GM21529 (cell line): Measurements from ENCODE around the gene POGK.

Experiments used
- ATAC-seq: cut with Tn5 transposase; IDR thresholded peaks from one replicate; pipeline ENCODE4 v1.9.1; 2021; ENCODE audit not compliant: unreplicated experiment

Gene POGK

DNA sequence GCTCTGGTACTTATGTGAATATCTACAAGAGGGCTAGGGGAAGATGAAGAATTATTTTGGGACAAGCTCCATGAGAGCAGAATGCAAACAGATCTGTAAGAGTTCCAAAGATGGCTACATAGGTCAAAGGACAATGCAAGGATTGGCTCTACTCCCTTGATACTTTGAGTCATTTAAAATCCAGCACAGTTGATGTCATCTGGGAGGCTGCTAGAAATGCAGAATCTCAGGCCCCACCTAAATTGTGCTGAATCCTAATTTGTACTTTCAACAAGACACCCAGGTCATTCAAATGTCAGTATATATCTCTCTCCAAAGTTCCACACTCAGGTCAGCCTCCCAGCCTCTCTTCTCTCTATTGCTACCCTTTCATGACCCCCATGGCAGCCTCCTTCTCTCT, 60.5 kb downstream of the POGK start:
- no peak for ATAC-seq

DNA sequence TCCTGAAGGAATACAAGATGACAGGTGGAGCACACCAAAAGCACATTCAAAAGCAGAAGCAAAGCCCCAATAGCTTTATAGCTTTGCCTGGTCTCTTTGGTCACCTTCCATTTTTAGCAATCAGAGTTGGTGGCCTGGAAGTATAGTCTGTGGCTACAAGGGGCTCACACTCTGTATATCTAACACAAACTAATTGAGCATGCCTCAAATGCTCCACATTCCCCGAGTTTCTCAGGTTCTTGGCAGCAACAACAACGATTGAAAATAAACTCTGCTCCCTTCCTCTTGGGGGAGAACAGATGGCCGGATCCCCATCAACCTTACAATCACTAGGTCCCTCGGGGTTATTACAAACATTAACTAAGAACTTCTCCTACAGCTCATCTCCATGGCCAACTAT, 61.7 kb downstream of the POGK start:
- no peak for ATAC-seq

DNA sequence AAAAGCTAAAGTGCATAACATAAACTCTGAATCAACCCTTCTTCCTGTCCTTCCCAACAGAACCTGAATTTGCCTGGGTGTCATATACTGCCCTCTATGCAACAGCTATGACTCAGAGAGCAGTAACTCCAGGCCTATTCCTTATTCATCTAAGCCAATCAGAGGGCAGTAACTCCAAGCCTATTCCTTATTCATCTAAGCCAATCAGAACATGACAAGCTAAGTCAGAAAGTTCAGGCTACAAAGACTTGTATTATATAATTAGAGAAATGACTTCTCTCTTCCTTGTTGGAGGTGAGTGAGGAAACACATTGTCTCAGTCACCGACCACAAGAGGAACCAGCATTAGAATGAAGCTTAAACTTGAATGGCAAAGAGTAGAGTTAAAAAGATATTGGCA, 63.0 kb downstream of the POGK start:
- no peak for ATAC-seq

DNA sequence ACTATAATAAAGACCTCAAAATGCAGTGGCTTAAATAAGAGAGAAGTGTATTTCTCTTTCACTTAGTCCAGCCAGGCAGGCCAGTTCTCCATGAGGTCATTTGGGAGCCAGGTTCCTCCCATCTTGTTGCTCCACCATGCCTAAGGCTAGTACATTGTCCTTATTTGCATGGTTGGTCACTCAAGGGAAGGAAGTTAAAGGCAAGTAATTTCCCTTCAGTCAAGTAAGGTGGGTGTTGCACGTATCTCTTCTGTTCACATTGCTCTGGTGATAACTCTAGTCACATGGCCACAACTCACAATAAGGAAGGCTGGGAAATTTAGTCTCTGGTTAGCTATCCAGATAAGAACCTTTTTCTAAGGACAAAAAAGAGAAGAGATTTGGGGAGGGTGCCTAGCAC, 64.0 kb downstream of the POGK start:
- no peak for ATAC-seq

DNA sequence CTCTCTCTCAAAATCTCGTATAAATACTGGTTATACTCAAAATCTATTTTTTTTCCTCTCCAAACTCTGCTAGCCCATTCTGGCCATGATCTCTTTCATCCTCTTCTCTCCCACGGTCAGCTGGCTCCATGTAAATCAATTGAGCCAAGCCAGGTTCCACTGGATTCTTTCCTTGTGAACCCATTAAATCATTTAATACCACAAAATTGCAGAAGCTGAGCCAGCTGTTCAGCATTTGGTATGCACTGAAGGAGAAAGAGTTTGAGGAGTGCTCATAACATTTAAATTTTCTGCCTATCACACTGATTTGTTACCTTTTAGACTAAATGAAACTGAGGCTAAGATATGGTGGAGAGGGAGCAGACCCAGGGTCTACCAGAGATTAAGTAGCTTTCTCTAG, 65.9 kb downstream of the POGK start:
- ATAC-seq: no peak

DNA sequence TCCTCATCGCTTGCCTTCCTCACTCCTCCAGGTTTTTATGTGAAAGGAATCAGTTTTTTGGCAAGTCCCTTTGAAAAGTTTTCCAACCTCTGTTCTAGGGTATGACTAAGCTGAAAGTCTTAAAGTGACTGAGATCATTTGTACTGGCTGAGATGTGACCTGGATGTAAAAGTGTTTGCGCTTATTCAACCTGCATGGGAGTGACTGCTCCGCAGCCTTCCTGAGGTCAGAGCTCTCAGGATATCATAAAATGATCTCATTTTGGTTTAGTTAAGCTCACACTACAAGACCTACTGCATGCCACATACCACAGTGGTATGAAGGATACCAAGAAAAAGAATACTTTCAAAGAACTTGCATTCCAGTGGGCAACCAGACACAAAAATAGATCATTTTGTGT, 66.6 kb downstream of the POGK start:
- no peak for ATAC-seq
